CD4-positive, alpha-beta T cell treated with Interleukin-15 for 1 hour (primary cell): Measurements from ENCODE around the gene NDUFAF3.
"Not testable (repeated sequence)": the region's sequence is repeated elsewhere in the genome, so short reads cannot be mapped to it uniquely, and the experiment has no call there.

Source experiments
- DNase-seq: peaks from one replicate; pipeline ENCODE4 v3.0.0-alpha.2; 2020

The NDUFAF3 gene

DNA sequence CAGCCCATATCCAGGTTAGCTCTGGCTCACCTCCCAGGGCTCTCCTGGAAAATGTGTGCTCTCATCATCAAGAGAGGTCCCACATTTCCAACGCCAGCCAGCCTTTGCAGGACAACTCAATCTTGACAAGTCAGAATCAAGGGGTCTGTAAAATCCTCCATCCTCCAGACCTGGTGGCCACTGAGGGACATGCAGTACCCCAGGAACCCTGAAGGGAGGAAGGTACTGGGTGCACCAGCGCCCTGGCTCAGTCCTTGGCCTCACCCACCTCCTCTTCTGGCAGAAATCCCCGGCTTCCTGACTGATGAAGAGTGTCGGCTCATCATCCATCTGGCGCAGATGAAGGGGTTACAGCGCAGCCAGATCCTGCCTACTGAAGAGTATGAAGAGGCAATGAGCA is 20.8 kb upstream of the NDUFAF3 start:
- DNase-seq, result no peak

DNA sequence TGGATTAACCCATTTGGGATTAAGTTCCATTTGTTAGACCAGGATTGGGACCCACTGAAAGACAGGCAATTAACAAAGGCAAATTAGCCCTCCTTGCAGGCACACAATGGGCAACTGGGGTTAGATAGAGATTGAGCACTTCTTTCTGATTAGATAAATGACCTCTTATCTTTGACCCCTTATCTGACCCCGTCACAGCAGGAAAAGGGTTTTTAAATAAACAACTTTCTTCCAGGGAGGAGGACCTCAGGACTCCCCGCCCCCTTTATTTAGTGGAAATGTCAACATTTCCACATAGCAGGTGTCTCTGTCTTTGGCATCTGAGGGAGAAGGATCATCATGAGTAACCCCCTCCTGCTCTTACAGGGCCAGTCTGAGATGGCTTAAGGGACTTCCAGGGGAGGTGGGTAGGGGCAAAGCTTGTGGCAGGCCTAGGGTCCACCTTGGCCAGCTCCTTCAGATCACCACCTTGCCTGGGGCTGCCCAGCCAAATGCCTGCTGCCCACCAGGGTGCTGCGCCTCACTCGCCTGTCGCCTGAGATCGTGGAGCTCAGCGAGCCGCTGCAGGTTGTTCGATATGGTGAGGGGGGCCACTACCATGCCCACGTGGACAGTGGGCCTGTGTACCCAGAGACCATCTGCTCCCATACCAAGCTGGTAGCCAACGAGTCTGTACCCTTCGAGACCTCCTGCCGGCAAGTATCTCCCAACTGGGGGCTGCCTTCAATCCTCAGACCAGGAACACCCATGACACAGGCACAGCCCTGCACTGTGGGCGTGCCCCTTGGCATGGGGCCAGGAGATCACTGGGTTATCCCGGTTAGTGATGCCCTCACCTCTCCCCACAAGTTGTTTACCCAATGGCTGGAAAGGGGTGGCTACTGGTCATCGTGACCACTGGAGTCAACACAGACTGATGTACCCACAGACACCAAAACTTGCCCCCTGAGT is 17.3 kb upstream of the NDUFAF3 start:
- no peak for DNase-seq

GRCh38 chr3:49005303-49005680 is 16.6 kb upstream of the NDUFAF3 start:
- DNase-seq, result no peak

DNA sequence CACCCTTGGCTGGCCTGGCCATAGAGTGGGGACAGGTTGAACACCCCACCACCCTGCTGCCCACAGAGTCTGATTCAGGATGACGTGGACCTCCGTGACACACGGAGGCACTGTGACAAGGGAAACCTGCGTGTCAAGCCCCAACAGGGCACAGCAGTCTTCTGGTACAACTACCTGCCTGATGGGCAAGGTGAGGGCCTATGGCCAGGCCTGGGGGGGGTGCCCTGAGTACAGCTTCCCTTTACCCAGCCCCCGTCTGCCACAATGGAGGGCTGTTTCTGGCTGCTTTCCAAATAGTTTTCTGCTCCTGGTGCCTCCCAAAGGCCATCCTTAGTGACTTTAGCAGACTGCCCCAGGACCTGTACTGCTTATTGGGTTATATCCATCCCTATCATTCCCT is 15.9 kb upstream of the NDUFAF3 start:
- DNase-seq, result no peak

GRCh38 chr3:49006408-49007067 is 15.4 kb upstream of the NDUFAF3 start:
- DNase-seq, result peak; percentile 30

GRCh38 chr3:49007068-49007770 is 14.7 kb upstream of the NDUFAF3 start, which contains the start of gene WDR6:
Gene WDR6, plus strand, starts transcription at chr3:49007391. Its CDS starts 41 bp downstream, at chr3:49007432.
- DNase-seq, result peak; percentile 99

DNA sequence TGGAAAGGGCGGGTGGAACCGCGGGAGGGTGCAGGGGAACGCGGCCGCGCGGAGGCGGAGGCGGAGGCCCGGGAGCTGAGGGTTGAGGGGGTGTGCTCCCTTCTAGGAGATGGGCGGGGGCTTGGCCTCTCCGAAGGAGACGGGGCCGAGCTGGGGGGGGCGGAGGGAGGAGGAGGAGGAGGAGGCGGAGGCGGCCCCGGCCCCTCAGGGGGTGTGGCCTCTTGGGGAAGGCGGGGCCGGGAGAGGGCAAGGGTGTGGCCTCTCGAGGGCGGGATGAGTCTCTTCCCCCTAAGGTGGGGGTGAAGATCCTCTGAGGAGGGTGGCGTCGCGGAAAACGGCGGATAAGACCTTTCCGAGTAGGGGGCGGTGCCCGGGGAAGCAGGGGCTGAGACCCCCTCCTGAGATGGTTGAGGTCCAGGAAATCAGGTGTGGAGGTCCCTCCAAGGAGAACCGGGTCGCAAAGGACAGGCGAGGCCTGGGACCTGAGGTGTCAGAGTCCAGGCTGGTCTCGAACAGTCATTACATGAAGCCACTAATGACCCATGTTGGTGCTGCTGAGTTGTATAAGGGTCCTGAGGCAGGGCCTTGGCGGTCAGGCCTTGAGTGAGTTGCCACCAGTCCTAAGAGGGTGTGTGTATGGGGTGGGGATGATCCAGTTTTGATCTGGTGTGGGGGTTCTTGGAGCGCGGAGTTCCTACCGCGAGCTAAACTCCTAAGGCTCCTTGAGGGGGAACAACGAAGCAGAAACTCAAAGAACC is 14.0 kb upstream of the NDUFAF3 start:
- peak; percentile 89 for DNase-seq

- not testable (repeated sequence) for DNase-seq
Observed at GRCh38 chr3:49008627-49009026, 13.3 kb upstream of the NDUFAF3 start.

DNA sequence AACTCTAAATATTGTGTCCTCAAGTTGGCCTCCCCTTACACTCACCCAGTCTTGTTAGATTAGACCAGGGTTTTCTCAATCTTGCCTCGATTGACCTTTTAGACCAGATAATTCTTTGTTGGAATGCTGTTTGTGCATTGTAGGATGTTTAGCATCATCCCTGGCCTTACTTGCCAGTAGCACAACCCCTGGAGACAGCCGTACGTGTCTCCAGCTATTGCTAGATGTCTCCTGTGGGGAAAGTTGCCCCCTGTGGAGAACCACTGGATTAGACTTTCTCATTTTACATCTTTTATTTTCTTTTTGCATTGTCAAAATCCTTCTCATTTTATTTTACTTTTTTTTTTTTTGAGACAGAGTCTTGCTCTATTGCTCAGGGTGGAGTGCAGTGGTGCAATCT is 12.5 kb upstream of the NDUFAF3 start:
- DNase-seq, result no peak

GRCh38 chr3:49012441-49013017 is 9.4 kb upstream of the NDUFAF3 start:
- DNase-seq, result no peak

DNA sequence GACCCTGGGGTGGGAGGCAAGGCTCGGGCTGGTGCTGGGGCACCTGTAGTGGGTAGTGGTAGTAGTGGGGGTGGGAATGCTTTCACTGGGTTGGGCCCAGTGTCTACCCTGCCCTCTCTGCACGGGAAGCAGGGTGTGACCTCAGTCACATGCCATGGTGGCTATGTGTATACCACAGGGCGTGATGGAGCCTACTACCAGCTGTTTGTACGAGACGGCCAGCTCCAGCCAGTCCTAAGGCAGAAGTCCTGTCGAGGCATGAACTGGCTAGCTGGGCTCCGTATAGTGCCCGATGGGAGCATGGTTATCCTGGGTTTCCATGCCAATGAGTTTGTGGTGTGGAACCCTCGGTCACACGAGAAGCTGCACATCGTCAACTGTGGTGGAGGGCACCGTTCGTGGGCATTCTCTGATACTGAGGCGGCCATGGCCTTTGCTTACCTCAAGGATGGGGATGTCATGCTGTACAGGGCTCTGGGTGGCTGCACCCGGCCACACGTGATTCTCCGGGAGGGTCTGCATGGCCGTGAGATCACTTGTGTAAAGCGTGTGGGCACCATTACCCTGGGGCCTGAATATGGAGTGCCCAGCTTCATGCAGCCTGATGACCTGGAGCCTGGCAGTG is 8.7 kb upstream of the NDUFAF3 start:
- no peak for DNase-seq

DNA sequence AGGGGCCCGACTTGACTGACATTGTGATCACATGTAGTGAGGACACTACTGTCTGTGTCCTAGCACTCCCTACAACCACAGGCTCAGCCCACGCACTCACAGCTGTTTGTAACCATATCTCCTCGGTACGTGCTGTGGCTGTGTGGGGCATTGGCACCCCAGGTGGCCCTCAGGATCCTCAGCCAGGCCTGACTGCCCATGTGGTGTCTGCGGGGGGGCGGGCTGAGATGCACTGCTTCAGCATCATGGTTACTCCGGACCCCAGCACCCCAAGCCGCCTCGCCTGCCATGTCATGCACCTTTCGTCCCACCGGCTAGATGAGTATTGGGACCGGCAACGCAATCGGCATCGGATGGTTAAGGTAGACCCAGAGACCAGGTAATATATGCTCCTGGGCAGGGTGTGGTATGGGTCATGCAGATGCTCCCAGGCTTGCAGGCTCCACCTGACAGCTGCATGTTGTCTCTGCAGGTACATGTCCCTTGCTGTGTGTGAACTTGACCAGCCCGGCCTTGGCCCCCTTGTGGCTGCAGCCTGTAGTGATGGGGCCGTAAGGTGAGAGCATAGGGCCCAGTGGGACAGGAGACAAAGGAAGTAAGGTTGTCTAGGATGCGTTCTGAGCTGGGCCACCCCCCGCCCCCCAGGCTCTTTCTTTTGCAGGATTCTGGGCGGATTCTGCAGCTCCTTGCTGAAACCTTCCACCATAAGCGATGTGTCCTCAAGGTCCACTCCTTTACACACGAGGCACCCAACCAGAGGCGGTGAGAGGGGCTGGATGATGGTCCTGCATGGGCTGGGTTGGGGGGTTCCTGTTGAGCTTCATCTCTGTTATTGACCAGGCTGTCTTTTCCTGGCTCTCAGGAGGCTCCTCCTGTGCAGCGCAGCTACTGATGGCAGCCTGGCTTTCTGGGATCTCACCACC is 7.9 kb upstream of the NDUFAF3 start:
- peak; percentile 58 for DNase-seq

GRCh38 chr3:49015072-49015471 is 6.8 kb upstream of the NDUFAF3 start:
- no peak for DNase-seq

GRCh38 chr3:49015765-49016164 is 6.2 kb upstream of the NDUFAF3 start:
- DNase-seq, result no peak

- DNase-seq, result no peak
Observed at GRCh38 chr3:49016414-49017228, 5.3 kb upstream of the NDUFAF3 start.

- DNase-seq, result no peak
Observed at GRCh38 chr3:49017229-49017970, 4.5 kb upstream of the NDUFAF3 start.

DNA sequence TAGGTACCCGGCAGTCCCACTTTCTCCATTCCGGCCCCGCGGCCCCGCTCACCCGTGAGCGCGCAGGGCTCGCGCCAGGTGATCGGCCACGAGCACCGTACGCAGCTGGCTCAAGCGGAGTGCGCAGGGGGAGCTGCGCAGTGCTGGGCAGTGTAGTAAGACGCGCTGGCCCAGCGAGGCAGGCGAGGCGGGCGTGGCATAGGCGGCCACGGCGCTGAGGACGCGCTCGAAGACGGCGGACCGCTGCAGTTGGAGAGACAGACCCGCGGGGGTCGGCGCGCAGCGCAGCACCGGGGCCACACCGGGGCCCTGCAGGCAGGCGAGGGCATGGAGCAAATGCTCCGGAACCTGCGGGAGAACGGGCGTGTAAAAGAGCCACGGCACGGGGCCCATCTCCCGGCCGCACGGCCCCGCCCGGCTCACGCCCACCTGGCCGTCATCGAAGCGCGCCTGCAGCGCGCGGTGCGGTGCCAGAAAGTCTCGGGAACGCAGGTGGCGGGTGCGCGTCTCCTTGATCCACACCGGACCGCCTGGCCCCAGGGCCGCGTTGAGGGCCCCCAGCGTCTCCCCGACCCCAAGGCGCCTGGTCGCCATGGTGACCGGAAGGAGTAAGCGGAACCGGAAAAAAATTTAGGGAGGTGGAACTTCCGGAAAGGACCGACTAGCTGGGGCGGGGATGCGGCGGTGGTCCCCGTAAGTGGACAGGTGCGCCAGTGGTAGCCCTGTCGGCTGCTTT is 3.8 kb upstream of the NDUFAF3 start, which contains the start of gene DALRD3:
Gene DALRD3 (minus strand): TSS at position 610 of the 736 bp plus-strand sequence. CDS start 16 bp downstream, at position 594.
- peak; percentile 57 for DNase-seq

- DNase-seq, result no peak
Observed at GRCh38 chr3:49018707-49019006, 3.3 kb upstream of the NDUFAF3 start.
